Activated T-helper 1 cell treated with anti-CD3 and anti-CD28 coated beads, Interleukin-2, amount 50 U/mL, for 16 hours (primary cell): ENCODE results near the gene GTF2A1.

Experiments
- DNase-seq, 2 donors: peaks; one replicate each; pipeline ENCODE4 v3.0.0-alpha.2; 2020; ENCODE audit warnings: low read depth in 1 of 2, low spot score in 1 of 2

GTF2A1 gene

DNA sequence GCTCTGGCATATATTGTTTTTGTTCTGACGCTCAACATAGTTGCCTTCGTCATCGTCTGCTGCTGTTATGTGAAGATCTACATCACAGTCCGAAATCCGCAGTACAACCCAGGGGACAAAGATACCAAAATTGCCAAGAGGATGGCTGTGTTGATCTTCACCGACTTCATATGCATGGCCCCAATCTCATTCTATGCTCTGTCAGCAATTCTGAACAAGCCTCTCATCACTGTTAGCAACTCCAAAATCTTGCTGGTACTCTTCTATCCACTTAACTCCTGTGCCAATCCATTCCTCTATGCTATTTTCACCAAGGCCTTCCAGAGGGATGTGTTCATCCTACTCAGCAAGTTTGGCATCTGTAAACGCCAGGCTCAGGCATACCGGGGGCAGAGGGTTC, 77.0 kb downstream of the GTF2A1 start:
- no peak for DNase-seq

DNA sequence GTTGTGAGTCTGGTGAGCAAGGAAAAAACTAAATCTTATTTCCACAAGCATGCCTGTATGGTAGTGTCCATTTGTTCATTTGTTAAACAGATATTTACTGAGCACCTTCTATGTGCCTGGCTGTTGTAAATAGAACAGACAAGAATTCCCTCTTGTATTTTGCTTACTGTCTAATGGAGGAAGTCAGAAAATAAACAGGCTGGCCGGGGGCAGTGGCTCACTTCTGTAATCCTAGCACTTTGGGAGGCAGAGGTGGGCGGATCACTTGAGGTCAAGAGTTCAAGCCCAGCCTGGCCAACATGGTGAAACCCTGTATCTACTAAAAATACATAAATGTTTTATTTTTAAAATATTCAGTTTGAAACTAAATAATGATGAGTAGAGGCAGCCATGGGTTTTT, 79.3 kb downstream of the GTF2A1 start:
- no peak for DNase-seq

DNA sequence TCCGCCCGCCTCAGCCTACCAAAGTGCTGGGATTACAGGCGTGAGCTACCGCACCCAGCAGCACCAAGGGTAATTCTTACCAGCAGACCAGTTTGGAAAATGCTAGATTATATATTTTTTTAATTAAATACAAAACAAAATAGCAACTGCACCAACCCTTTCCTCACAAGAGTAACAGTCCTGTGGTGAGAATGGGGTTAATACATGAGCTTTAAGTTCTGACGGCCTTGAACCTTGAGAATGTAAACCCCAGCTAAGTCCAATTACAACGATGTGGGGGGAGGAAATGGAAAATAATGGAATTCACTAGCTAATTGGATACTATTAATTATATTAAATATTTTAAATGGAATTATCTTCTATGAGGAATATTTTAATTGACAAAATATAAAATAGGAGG, 82.3 kb downstream of the GTF2A1 start:
- no peak for DNase-seq

DNA sequence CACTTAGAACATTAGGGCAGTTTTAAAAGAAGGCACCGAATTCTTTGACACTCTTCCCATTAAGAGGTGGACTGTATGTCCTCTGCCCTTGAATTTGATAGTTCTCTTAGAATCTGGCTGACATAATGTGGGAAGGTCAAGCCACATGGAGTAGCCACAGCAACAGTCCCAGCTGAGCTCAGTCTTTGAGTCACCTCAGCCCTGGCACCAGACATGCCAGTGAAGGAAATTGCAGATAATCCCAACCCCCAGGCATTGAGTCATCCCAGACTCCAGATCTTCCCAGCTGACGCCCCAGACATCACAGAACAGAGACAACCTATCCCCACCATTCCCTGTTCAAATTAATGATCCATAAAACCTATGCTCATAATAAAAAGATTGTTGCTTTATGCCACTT, 83.4 kb downstream of the GTF2A1 start:
- no peak for DNase-seq

- DNase-seq = no peak
Measured at GRCh38 chr14:81133400-81133799, 87.4 kb downstream of the GTF2A1 start.

GRCh38 chr14:81132468-81132867, 88.3 kb downstream of the GTF2A1 start:
- DNase-seq = no peak

DNA sequence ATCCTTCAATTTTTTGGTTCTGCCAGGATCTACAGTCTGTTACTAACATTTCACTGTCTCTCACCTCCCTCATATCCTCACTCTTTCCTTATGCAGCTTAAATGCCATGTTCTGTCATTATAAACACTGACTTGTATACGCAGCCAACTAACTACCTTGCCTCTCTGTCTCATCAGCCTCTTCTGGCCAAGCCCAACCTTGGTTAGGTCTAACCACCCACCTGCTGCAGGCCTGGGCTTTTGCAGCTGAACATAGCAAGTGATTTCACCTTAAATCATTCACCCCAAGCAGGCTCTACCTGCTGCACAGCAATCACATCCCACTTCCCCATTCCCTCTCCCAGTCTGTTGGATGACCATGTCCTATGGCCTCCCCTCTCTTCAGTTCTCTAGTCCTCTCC, 91.5 kb downstream of the GTF2A1 start:
- DNase-seq = no peak

DNA sequence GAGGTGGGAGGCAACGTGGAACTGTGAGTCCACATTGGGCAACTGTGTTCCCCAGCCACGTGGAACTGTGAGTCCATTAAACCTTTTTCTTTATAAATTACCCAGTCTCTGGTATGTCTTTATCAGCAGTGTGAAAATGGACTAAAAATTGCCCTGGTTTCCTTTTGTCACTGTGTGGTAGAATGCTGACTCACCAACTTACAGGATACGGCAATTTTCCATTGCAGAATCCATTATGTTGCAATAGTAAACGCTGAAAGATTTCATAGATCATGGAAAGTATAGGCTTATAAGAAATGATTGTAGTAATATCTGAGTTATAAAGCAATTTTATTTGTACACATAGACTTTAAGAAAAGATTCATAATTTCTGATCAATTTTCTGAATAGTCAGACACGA, 93.0 kb downstream of the GTF2A1 start:
- no peak for DNase-seq

- no peak for DNase-seq
Measured at GRCh38 chr14:81125536-81125935, 95.2 kb downstream of the GTF2A1 start.
